Measurements from ENCODE around the gene CALN1.
A peak's percentile ranks its signal among the peaks of the same experiment; 100 is the strongest.

The CALN1 gene

DNA sequence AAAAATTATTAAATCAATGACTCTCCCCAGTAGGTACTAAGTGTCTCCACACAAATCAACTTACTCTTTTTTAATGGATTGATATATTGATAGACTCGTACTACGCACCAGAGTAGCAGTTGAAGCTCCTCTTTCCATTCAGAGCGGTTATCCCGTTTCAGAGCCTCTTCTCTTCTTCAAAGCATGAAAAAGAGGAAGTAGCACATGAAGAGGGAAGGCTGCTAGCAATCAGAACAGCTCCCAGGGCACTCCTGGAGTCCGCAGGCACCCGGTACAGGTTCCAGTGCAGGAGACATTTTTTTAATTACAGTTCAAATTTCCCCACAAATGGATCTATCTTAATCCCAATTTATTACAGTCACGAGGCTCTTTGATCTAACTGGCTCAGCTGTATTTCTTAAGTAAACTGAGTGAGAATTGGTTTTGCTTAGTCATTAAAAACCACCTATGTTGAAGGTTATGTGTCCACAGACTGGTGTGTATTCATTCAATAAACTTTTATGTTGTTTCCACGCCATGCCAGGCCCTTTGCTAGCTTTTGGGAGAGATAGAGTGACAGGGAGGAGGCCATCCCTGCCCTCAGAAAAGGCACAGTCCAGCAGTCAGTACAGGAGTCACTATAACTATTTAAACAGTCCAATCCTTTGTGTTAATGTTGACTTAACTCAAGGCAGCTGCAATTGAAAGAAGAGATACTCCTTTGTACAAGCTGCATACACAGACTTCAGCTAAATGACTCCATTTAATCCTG lies 32.1 kb upstream of the CALN1 start:
- no peak overlapping the region for H3K4me3 ChIP-seq (ENCODE audit: insufficient read length, low read depth)
- peaks cover 3% of the 10 kb centered on the region for H3K4me1 ChIP-seq (ENCODE audit: insufficient read depth, insufficient read length)
- TF ChIP-seq ZNF274 (IDR thresholded peaks at IDR 0.05; ENCODE audit: low read depth, low read length): no peak
- TF ChIP-seq YY1 (IDR thresholded peaks at IDR 0.05; ENCODE audit: insufficient read depth, insufficient read length): no peak
- no peak for TF ChIP-seq SUZ12 (IDR thresholded peaks at IDR 0.05; ENCODE audit: extremely low read depth, insufficient read depth, insufficient read length)
- H3K36me3 ChIP-seq (ENCODE audit: insufficient read depth, insufficient read length, low read length): no peaks in the 10 kb centered on the region
- H3K27me3 ChIP-seq (ENCODE audit: insufficient read depth, insufficient read length): no peaks in the 10 kb centered on the region
- no peaks in the 10 kb centered on the region for H3K9me3 ChIP-seq (ENCODE audit: insufficient read depth, low read length)
- no peak for DNase-seq (ENCODE audit: low read depth, low spot score)
- no peak overlapping the region for H3K9ac ChIP-seq (ENCODE audit: insufficient read length, low read depth)

DNA sequence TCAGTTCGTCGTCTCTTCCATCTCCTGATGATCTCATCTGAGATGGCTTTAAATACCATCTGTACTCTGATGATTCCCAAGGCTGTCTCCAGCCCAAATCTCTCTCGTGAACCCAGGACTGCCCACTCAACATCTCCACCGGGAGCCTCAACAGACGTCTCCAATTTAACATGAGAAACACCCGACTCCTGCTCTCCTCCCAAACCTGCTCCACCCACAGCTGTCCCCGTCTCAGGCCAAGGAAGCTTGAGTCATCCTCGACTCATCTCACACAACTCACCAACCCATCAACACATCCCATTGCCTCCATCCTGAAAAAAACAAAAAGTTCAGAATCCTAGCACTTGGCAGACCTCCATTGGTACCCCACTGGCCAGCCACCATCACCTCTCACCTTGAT lies 29.7 kb upstream of the CALN1 start:
- TF ChIP-seq SUZ12 (IDR thresholded peaks at IDR 0.05; ENCODE audit: extremely low read depth, insufficient read depth, insufficient read length): no peak
- no peak for TF ChIP-seq ZNF274 (IDR thresholded peaks at IDR 0.05; ENCODE audit: low read depth, low read length)
- TF ChIP-seq YY1 (IDR thresholded peaks at IDR 0.05; ENCODE audit: insufficient read depth, insufficient read length): no peak
- no peak for DNase-seq (ENCODE audit: low read depth, low spot score)
- Histone ChIP-seq H3K27me3 (ENCODE audit: insufficient read depth, insufficient read length) (no peaks in the 10 kb centered on the region), H3K36me3 (ENCODE audit: insufficient read depth, insufficient read length, low read length) (no peaks in the 10 kb centered on the region), H3K9me3 (ENCODE audit: insufficient read depth, low read length) (no peaks in the 10 kb centered on the region), H3K4me3 (ENCODE audit: insufficient read length, low read depth) (no peak overlapping the region), H3K9ac (ENCODE audit: insufficient read length, low read depth) (no peak overlapping the region), H3K4me1 (ENCODE audit: insufficient read depth, insufficient read length) (peaks cover 3% of the 10 kb centered on the region)

GRCh38 chr7:72438491-72438890 lies 26.4 kb upstream of the CALN1 start:
- Histone ChIP-seq H3K4me1 (ENCODE audit: insufficient read depth, insufficient read length) (no peaks in the 10 kb centered on the region), H3K4me3 (ENCODE audit: insufficient read length, low read depth) (no peak overlapping the region), H3K9ac (ENCODE audit: insufficient read length, low read depth) (no peak overlapping the region), H3K9me3 (ENCODE audit: insufficient read depth, low read length) (no peaks in the 10 kb centered on the region), H3K27me3 (ENCODE audit: insufficient read depth, insufficient read length) (no peaks in the 10 kb centered on the region), H3K36me3 (ENCODE audit: insufficient read depth, insufficient read length, low read length) (no peaks in the 10 kb centered on the region)
- TF ChIP-seq YY1 (IDR thresholded peaks at IDR 0.05; ENCODE audit: insufficient read depth, insufficient read length): no peak
- no peak for TF ChIP-seq SUZ12 (IDR thresholded peaks at IDR 0.05; ENCODE audit: extremely low read depth, insufficient read depth, insufficient read length)
- no peak for TF ChIP-seq ZNF274 (IDR thresholded peaks at IDR 0.05; ENCODE audit: low read depth, low read length)
- no peak for DNase-seq (ENCODE audit: low read depth, low spot score)

GRCh38 chr7:72437610-72438009 lies 25.5 kb upstream of the CALN1 start:
- H3K4me1 ChIP-seq (ENCODE audit: insufficient read depth, insufficient read length): no peaks in the 10 kb centered on the region
- no peaks in the 10 kb centered on the region for H3K36me3 ChIP-seq (ENCODE audit: insufficient read depth, insufficient read length, low read length)
- H3K9ac ChIP-seq (ENCODE audit: insufficient read length, low read depth): no peak overlapping the region
- H3K4me3 ChIP-seq (ENCODE audit: insufficient read length, low read depth): no peak overlapping the region
- TF ChIP-seq SUZ12 (IDR thresholded peaks at IDR 0.05; ENCODE audit: extremely low read depth, insufficient read depth, insufficient read length): no peak
- TF ChIP-seq ZNF274 (IDR thresholded peaks at IDR 0.05; ENCODE audit: low read depth, low read length): no peak
- DNase-seq (ENCODE audit: low read depth, low spot score): no peak
- no peaks in the 10 kb centered on the region for H3K27me3 ChIP-seq (ENCODE audit: insufficient read depth, insufficient read length)
- H3K9me3 ChIP-seq (ENCODE audit: insufficient read depth, low read length): no peaks in the 10 kb centered on the region

- H3K4me3 ChIP-seq (ENCODE audit: insufficient read length, low read depth): no peak overlapping the region
- H3K4me1 ChIP-seq (ENCODE audit: insufficient read depth, insufficient read length): no peaks in the 10 kb centered on the region
- no peak for DNase-seq (ENCODE audit: low read depth, low spot score)
- H3K36me3 ChIP-seq (ENCODE audit: insufficient read depth, insufficient read length, low read length): no peaks in the 10 kb centered on the region
- no peaks in the 10 kb centered on the region for H3K9me3 ChIP-seq (ENCODE audit: insufficient read depth, low read length)
- H3K27me3 ChIP-seq (ENCODE audit: insufficient read depth, insufficient read length): no peaks in the 10 kb centered on the region
- TF ChIP-seq ZNF274 (IDR thresholded peaks at IDR 0.05; ENCODE audit: low read depth, low read length): no peak
- no peak for TF ChIP-seq YY1 (IDR thresholded peaks at IDR 0.05; ENCODE audit: insufficient read depth, insufficient read length)
- no peak for TF ChIP-seq SUZ12 (IDR thresholded peaks at IDR 0.05; ENCODE audit: extremely low read depth, insufficient read depth, insufficient read length)
- no peak overlapping the region for H3K9ac ChIP-seq (ENCODE audit: insufficient read length, low read depth)
Observed at GRCh38 chr7:72437061-72437585, 25.0 kb upstream of the CALN1 start.

- no peaks in the 10 kb centered on the region for H3K4me1 ChIP-seq (ENCODE audit: insufficient read depth, insufficient read length)
- no peaks in the 10 kb centered on the region for H3K36me3 ChIP-seq (ENCODE audit: insufficient read depth, insufficient read length, low read length)
- H3K9ac ChIP-seq (ENCODE audit: insufficient read length, low read depth): no peak overlapping the region
- no peak for DNase-seq (ENCODE audit: low read depth, low spot score)
- TF ChIP-seq ZNF274 (IDR thresholded peaks at IDR 0.05; ENCODE audit: low read depth, low read length): no peak
- TF ChIP-seq SUZ12 (IDR thresholded peaks at IDR 0.05; ENCODE audit: extremely low read depth, insufficient read depth, insufficient read length): no peak
- no peak for TF ChIP-seq YY1 (IDR thresholded peaks at IDR 0.05; ENCODE audit: insufficient read depth, insufficient read length)
- no peaks in the 10 kb centered on the region for H3K9me3 ChIP-seq (ENCODE audit: insufficient read depth, low read length)
- no peak overlapping the region for H3K4me3 ChIP-seq (ENCODE audit: insufficient read length, low read depth)
- no peaks in the 10 kb centered on the region for H3K27me3 ChIP-seq (ENCODE audit: insufficient read depth, insufficient read length)
Observed at GRCh38 chr7:72435925-72436480, 23.9 kb upstream of the CALN1 start.

DNA sequence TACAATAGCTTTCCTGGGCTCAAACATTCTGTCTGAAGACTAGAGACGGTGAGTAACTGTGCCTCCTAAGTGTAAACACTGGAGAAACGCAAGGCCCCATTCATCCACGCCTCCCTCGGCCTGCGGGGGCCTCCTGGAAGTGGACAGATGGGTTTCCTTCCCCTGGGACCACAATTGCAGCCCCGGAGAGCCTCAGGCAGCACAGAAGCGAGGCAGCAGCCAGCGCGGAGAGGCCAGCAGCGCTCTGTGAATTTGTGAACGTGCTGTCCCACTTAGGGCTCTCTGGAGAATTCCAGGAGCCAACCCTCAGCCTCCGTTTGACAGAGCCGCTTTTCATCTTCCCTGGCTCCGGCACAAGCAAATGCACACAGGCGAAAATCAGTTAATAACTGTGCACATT lies 23.2 kb upstream of the CALN1 start:
- no peak for DNase-seq (ENCODE audit: low read depth, low spot score)
- H3K4me1 ChIP-seq (ENCODE audit: insufficient read depth, insufficient read length): no peaks in the 10 kb centered on the region
- peak overlapping the region; percentile 61 for H3K9ac ChIP-seq (ENCODE audit: insufficient read length, low read depth)
- no peaks in the 10 kb centered on the region for H3K27me3 ChIP-seq (ENCODE audit: insufficient read depth, insufficient read length)
- no peaks in the 10 kb centered on the region for H3K9me3 ChIP-seq (ENCODE audit: insufficient read depth, low read length)
- H3K36me3 ChIP-seq (ENCODE audit: insufficient read depth, insufficient read length, low read length): no peaks in the 10 kb centered on the region
- no peak overlapping the region for H3K4me3 ChIP-seq (ENCODE audit: insufficient read length, low read depth)
- TF ChIP-seq YY1 (IDR thresholded peaks at IDR 0.05; ENCODE audit: insufficient read depth, insufficient read length): no peak
- TF ChIP-seq ZNF274 (IDR thresholded peaks at IDR 0.05; ENCODE audit: low read depth, low read length): no peak
- no peak for TF ChIP-seq SUZ12 (IDR thresholded peaks at IDR 0.05; ENCODE audit: extremely low read depth, insufficient read depth, insufficient read length)
